ENCODE results near the gene TREML2. TPM values are rescaled to one million over a fixed set of nuclear protein-coding genes. Genes with fewer than 3 reads are reported as not detected.

Gene TREML2
- total RNA-seq, 1 donor from 2014 or later, result not detected

- no peak for DNase-seq (ENCODE audit: low read depth, low spot score)
Measured at GRCh38 chr6:41153992-41154625, 46.8 kb downstream of the TREML2 start, which contains the start of gene TREML1. Gene TREML1 (minus strand): TSS chr6:41154347. CDS start chr6:41154288, 59 bp downstream.

GRCh38 chr6:41153451-41153850, 47.5 kb downstream of the TREML2 start:
- no peak for DNase-seq (ENCODE audit: low read depth, low spot score)

- DNase-seq (ENCODE audit: low read depth, low spot score), result no peak
Measured at GRCh38 chr6:41150671-41151070, 50.3 kb downstream of the TREML2 start.

- DNase-seq (ENCODE audit: low read depth, low spot score), result no peak
Measured at GRCh38 chr6:41147917-41148316, 53.0 kb downstream of the TREML2 start.

Other genes starting within 250 kb of the TREML2 start
- gene UNC5CL, start 161.9 kb downstream of the TREML2 start, total RNA-seq, result 0.04 and 0.07 TPM in 2 replicates
- not detected in 2 replicates for gene TSPO2, start 158.7 kb downstream of the TREML2 start, total RNA-seq
- not detected in 2 replicates for gene APOBEC2, start 147.9 kb downstream of the TREML2 start, total RNA-seq
- gene OARD1, start 128.8 kb downstream of the TREML2 start, total RNA-seq, result 6.2 and 9.7 TPM in 2 replicates
- 19.2 and 19.3 TPM in 2 replicates for gene NFYA, start 128.2 kb downstream of the TREML2 start, total RNA-seq
- gene TREML1, start 46.8 kb downstream of the TREML2 start, total RNA-seq, result not detected in 2 replicates
- gene TREM2, start 38.0 kb downstream of the TREML2 start, total RNA-seq, result not detected in 2 replicates
- not detected in 2 replicates for gene TREML4, start 27.2 kb upstream of the TREML2 start, total RNA-seq
- not detected in 2 replicates for gene TREM1, start 85.5 kb upstream of the TREML2 start, total RNA-seq
- gene NCR2, start 134.5 kb upstream of the TREML2 start, total RNA-seq, result not detected in 2 replicates

Data from pulmonary artery endothelial cell (primary cell).